GM18951 (cell line): ENCODE data around the gene C12orf56.
"Not testable (repeated sequence)": the region's sequence is repeated elsewhere in the genome, so short reads cannot be mapped to it uniquely, and the experiment has no call there.

ENCODE experiments used
- POLR2A ChIP-seq: IDR thresholded peaks from 4 replicates; pipeline ENCODE4 v1.6.1; 2011; ENCODE audit warnings: mild to moderate bottlenecking; ENCODE audit not compliant: insufficient read length, insufficient read depth; ENCODE audit errors: extremely low read depth
- in situ Hi-C: fragments of 300-500 bp; cut with MboI; formaldehyde crosslinking; loops from one replicate; pipeline ENCODE4 v1.12.0; 2022; ENCODE audit warnings: low sequenced_read_pairs, mixed read lengths, inconsistent platforms; ENCODE audit not compliant: unreplicated experiment

C12orf56 gene

DNA sequence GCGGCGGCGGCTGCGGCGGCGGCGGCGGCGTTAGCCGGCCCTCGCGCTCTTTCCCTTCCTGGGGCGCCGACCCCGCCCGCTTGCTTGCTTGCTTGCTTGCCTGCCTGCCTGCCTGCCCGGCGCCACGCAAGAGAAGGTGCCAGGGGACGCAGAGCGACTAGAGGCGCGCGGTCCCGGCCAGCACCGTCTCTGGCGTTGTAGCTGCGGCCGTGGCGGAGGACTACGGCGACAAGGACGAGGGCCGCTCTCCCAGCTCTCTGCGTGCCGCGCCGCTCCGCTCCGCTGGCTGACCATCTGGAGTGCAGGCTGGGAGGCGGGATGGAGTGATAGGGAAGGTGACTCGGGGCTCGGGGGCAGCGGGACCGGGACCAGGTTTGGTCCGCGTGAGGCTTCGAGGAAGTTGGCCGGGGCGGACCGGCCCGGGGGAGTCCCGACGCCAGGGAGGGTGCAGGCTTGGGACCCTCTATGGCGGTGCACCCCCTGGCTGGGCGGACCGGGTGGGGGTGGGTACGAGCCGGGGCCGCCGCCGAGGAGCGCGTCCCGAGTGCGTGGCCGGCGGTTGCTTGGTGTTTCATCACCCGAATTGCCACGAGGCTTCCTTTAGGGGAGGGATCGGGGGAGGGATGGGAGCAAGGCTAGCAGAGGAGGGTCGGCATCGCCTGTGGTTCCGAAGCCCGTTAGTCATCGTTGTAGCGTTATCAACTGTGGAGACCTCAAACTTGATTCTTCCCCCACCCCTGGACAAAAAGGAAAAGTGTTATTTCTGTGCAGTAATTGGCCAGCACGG, 14.1 kb upstream of the C12orf56 start:
- in situ Hi-C loops: no loop called here
- TF ChIP-seq POLR2A: no peak

DNA sequence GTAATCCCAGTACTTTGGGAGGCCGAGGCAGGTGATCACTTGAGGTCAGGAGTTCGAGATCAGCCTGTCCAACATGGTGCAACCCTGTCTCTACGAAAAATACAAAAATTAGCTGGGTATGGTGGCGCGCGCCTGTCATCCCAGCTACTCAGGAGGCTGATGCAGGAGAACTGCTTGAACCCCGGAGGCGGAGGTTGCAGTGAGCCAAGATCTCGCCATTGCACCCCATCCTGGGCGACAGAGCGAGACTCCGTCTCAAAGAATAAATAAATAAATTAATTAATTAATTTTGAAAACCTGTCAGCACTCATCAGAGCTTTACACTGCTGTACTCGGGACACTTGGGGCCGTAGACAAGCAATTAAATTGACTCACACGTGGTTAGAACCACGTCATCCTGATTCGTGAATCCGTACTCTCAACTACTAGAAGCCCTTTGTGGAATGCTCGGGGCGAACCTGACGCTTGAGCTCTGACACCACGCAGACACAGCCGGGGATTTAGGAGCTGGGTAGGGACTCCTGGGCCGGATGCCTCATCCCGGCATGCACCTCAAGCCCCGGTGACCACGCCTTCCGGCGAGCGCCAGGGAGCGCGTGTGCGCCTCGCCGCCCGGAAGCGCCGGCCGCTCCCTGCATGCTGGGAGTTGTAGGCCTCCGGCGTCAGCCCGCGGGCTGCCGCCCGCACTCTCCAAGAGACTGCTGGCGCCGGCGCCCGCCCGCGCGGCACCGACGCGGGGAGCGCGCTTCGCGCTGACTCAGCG, 13.3 kb upstream of the C12orf56 start, which contains the start of gene XPOT:
Gene XPOT (plus strand): TSS at position 686 of the 763 bp plus-strand sequence. CDS start 5,644 bp downstream, outside the sequence.
- in situ Hi-C loops: no loop called here

DNA sequence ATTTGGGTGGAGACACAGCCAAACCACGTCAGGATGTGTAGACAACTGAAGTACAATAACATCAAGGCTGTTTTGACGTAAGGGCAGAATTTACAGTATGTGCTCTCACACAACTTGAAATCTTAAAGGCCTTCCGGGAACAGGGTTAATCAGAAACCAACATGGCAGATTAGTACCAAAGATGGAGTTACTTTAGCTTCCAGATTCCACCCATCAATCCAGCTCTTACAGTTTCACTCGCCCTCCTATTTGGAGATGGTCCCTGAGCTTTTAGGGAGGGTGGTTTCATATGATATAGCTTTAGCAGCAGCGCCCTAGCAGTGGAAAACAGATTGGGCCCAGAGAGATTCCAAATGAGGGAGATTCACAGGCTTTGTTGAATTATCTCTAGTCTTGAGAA, 11.6 kb upstream of the C12orf56 start:
- in situ Hi-C loops: no loop called here
- no peak for TF ChIP-seq POLR2A

More for the DNA sequence above, 13.3 kb upstream of the C12orf56 start, which contains the start of gene XPOT:
- peak; percentile 96 for TF ChIP-seq POLR2A

DNA sequence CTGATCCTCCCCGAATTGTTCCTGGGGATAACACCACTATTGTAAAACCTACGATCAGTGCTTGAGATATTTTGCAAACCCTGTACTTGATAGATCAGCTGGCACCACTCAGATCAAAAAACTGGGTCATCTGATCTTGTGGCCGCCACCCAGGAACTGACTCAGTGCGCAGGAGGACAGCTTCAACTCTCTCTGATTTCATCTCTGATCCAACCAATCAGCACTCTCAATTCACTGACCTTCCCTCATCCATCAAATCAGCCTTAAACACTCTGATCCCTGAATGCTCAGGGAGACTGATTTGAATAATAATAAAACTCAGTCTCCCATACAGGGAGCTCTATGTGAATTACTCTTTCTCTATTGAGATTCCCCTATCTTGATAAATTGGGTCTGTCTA, 9.5 kb upstream of the C12orf56 start:
- in situ Hi-C loops: no loop called here
- TF ChIP-seq POLR2A: no peak

DNA sequence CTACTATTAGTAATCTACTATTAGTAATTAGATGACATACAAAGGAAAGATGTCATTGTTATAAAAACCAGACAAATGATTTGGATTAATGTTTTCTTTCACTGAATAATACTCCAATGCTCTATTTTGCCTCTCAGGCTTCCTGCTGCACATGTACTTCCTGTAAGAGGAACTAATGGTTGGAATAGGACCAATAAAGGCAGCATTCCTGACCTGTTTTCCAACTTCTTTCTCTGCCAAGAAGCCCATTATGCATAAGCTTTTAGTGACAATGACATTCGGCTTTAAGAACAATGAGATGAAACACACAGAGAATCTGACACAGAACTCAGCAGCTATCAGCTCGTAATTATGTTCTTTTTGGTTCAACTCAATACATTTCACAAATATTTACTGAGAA, 5.2 kb upstream of the C12orf56 start:
- no peak for TF ChIP-seq POLR2A
- in situ Hi-C loops: no loop called here

DNA sequence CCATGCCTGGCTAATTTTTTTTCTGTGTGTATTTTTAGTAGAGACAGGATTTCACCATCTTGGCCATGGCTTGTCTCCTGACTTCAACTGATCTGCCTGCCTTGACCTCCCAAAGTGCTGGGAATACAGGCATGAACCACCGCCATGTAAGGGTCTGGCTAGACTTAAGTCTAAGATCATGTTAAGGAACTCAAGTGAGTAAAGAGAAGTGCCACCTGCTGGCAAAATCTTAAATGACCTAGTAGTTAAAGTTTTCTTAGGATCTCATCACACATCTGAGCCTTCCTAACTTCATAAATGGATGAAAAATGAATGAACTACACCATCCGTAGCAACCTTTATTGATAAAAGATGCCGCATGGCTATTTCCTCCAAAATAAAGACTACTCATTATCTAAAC, 1.7 kb upstream of the C12orf56 start:
- TF ChIP-seq POLR2A: no peak
- in situ Hi-C loops: no loop called here

DNA sequence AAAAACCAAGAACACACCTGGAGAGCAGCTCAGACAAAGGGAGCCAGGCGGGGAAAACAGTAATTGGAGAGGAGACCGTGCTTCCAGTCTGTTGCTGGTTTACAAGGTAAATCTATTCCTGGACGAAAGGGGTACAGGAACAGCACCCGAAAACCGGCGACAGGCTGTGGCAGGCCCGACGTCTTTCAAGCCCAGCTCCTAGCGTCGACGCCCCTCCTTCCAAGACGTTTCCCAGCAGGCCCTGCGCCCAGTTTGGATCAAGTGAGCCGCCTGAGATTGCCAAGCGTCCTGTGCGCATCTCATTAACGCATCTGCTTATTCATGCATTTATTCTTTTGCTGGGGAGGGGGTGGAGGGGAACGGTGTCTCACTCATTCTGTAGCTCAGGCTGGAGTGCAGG, 1.4 kb downstream of the C12orf56 start:
- TF ChIP-seq POLR2A: no peak
- in situ Hi-C loops: no loop called here

DNA sequence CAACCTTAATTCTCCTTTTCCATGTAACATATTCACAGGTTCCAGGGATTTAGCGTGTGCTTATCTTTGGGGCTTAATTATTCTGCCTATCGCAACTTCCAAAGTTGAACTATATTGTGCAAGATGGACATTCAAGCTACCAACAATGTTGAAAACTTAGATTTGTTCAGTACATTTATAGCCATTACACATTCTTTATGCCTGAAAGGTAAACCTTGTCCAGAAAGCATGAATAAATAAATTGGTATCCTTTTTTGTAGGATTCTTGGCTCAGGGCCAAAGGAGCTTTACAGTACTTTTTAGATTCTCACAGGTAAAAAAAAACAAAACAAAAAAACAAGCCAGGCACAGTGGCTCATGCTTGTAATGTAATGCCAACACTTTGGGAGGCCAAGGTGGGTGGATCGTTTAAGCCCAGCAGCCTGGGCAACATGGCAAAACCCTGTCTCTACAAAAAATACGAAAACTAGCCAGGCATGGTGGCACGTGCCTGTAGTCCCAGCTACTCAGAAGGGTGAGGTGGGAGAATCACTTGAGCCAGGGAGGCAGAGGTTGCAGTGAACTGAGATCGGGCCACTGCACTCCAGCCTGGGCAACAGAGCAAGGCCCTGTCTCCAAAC, 3.3 kb downstream of the C12orf56 start:
- no peak for TF ChIP-seq POLR2A
- in situ Hi-C loops: no loop called here

DNA sequence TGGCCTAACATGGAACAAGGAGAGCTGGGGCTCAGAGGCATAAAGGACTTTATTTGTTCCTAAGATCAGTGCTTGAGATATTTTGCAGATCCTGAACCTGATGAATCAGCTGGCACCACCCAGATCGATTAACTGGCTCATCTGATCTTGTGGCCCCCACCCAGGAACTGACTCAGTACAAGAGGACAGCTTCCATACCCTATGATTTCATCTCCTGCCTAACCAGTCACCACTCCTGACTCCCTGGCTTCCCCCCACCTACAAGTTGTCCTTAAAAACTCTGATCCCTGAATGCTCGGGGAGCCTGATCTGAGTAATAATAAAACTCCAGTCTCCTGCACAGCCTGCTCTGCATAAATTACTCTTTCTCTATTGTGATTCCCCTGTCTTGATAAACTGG, 5.1 kb downstream of the C12orf56 start:
- no peak for TF ChIP-seq POLR2A
- in situ Hi-C loops: no loop called here

DNA sequence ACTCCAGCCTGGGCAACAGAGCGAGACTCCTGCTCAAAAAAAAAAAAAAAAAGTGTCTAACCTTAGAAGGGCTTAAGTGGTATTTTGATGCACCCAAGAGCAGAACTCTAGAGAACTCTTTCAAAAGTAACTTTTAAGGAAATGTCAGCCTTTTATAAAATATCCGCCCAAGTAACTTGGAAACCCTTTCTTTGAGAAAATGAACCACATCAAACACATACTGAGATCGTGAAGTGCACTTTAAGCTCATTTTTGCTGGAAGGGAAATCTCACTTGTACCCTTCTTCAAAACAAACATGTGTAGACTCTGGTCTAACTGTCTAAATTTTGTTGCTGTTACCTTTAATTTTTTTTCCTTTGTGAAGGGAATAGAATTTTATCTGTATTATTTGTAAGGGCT, 5.5 kb downstream of the C12orf56 start:
- no peak for TF ChIP-seq POLR2A
- in situ Hi-C loops: no loop called here

DNA sequence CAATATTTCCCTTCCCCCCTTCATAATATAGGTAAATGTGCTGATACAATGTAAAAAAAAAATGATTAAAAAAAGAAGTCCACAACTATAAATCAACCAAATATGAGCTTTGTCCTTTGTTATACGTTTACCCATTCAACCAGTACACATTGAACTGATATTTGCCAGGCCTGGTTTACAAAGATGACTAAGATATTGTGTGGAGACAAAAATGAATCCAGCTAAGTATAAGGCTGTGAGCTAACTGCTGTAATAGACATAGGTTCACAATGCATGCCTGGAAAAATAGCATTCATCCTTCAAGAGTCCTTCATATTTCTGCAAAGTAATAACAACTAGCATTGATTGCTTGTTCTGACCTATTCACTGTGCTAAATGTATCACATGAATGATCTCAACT, 6.9 kb downstream of the C12orf56 start:
- in situ Hi-C loops: no loop called here
- TF ChIP-seq POLR2A: no peak

DNA sequence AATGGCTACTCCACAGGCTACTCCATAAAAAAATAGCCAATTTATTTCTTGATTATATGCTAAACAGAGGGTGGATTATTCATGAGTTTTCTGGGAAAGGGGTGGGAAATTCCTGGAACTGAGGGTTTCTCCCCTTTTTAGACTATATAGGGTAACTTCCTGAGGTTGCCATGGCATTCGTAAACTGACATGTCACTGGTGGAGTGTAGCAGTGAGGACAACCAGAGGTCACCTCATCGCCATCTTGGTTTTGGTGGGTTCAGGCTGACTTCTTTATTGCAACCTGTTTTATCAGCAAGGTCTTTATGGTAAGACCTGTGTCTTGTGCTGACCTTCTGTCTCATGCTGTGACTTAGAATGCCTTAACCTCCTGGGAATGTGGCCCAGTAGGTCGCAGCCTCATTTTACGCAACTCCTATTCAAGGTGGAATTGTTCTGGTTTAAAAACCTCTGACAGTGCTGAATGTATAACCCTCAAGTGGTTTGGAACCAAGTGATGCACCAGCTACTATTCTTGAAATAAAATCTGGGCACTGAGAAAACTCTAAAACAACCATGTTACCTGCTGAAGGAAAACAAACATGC, 27.7 kb downstream of the C12orf56 start:
- in situ Hi-C loops: no loop called here
- TF ChIP-seq POLR2A: no peak

DNA sequence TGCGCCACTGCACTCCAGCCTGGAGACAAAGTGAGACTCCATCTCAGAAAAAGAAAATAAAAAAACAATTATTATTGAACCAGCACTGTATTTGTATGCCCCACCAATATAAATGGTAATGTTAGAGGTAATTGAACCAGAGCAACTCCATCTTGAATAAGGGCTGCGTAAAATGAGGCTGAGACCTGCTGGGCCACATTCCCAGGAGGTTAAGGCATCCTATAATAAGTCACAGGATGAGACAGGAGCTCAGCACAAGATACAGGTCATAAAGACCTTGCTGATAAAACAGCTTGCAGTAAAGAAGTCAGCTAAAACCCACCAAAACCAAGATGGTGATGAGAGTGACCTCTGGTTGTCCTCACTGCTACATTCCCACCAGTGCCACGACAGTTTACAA, 29.4 kb downstream of the C12orf56 start:
- in situ Hi-C loops: not testable (repeated sequence)

DNA sequence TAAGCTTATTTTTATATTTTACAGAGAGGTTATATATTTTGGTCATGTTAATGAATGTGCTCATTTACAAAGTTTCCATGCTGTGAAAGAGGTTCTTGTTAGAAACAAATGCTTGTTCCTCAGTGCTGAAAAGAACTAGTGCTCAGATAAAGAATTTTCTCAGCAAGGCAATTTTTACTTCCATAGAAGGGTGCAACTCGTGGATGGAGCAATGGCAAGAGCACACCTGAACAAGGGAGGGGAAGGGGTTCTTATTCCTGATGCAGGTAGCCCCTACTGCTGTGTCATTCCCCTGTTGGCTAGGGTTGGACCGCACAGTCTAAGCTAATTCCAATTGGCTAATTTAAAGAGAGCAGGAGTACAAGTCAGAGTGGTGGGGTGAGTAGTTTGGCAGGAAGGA, 34.3 kb downstream of the C12orf56 start:
- in situ Hi-C loops: not testable (repeated sequence)
